H1 (cell line): ENCODE results near the gene RGL3. TPM values are rescaled to one million over a fixed set of nuclear protein-coding genes. Genes with fewer than 3 reads are reported as not detected.
A peak's percentile ranks its signal among the peaks of the same experiment; 100 is the strongest.

Source experiments
- ATF3 ChIP-seq: IDR thresholded peaks from 2 replicates; pipeline ENCODE4 v1.6.1; 2011; ENCODE audit warnings: low read depth, mild to moderate bottlenecking, low read length; ENCODE audit not compliant: insufficient read depth
- BRCA1 ChIP-seq: IDR thresholded peaks from 2 replicates; pipeline ENCODE4 v1.6.1; 2012; ENCODE audit warnings: low read depth, low read length, improper control_type of control experiment
- CEBPB ChIP-seq: IDR thresholded peaks from 2 replicates; pipeline ENCODE4 v1.6.1; 2012; ENCODE audit warnings: low read depth, low read length
- CHD7 ChIP-seq: fragments of 300-600 bp; sonication (generic); IDR thresholded peaks from 2 replicates; pipeline ENCODE4 v1.7.1; 2012; ENCODE audit warnings: low read length, moderate library complexity, mild to moderate bottlenecking, inconsistent platforms; ENCODE audit not compliant: insufficient replicate concordance
- POLR2A ChIP-seq, 2 experiments: IDR thresholded peaks; 1 replicate in 1 of 2; 2 replicates in 1 of 2; pipeline ENCODE4 v1.6.1; 2011; ENCODE audit warnings: low read depth in 2 of 2, low read length in 2 of 2, mild to moderate bottlenecking in 2 of 2; ENCODE audit errors: control extremely low read depth in 1 of 2
- POLR2AphosphoS5 ChIP-seq: IDR thresholded peaks from 2 replicates; pipeline ENCODE4 v1.6.1; 2011; ENCODE audit warnings: low read depth, low read length
- POU5F1 ChIP-seq: IDR thresholded peaks from 2 replicates; pipeline ENCODE4 v1.6.1; 2011; ENCODE audit warnings: low read depth, mild to moderate bottlenecking, low read length, moderate library complexity
- RBBP5 ChIP-seq: IDR thresholded peaks from 2 replicates; pipeline ENCODE4 v1.7.1; 2012; ENCODE audit warnings: low read depth, mild to moderate bottlenecking, inconsistent platforms, low read length, moderate library complexity, borderline replicate concordance
- SIX5 ChIP-seq: IDR thresholded peaks from 2 replicates; pipeline ENCODE4 v1.6.1; 2011; ENCODE audit warnings: mild to moderate bottlenecking, low read depth, low read length
- SP1 ChIP-seq: IDR thresholded peaks from 2 replicates; pipeline ENCODE4 v1.6.1; 2011; ENCODE audit warnings: low read depth, low read length
- TAF1 ChIP-seq: IDR thresholded peaks from 2 replicates; pipeline ENCODE4 v1.6.1; 2011; ENCODE audit warnings: mild to moderate bottlenecking, low read depth, low read length
- polyA plus RNA-seq, 7 experiments: library from polyadenylated mRNA; depleted of rRNA in 3 of 7; stranded (reverse) in 5 of 7; unstranded in 2 of 7; fragments of >200 nt in 5 of 7; fragments of 200-250 nt in 2 of 7; gene quantifications; 1 replicate in 5 of 7; 2 replicates in 1 of 7; 4 replicates in 1 of 7; pipeline versions ENCODE4 v1.2.1 to v1.2.3, GENCODE V29; 2011 to 2013; ENCODE audit warnings: missing spikeins in 2 of 7, mixed read lengths in 2 of 7
- total RNA-seq: library from RNA; stranded (reverse); fragmentation: NEBNext Ultra II Directional; extraction: Animal tissue kit (Norgen Biotek cat#: 25700); gene quantifications from 2 replicates; pipeline ENCODE4 v1.2.1, GENCODE V29; 2021

The RGL3 gene
- total and polyA plus RNA-seq, 2 of the 8 experiments (the other 6 are each of a cell fraction or from before 2014, with no cell fraction given), result 36.9 to 40.9 TPM

DNA sequence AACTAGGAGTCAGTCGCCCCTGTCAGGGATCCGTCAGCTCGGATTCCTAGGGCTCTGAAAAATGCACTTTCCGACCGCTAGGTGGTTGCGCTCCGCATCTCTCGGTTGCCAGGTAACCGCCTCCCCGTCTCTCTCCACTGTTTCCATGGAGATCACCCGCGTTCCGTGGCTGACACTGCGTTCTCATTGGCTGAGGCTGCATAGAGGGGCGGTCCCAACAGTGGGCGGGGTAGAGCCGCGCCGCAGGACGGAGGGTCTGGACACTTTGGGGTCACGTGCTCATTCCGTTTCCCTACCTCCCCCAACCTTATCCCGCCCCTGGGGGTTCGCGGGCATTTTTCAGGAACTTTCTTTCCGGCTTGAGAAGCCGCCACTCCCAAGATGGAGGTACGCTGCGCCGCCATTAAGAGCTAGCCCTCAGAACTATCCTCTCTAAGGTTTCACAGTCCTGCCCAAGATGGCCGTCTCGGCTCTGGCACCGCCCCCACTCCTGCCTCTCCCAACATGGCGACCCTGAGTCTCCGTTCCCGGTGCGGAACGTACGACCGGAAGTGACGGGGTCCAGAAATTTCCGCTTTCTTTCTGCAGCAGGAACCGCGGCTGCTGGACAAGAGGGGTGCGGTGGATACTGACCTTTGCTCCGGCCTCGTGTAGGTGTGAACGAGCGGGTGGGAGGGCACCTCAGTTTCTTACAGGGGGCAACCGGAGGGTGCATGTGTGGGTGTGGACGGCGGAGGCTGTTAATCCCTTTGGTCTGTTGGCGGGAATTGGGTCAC lies 16.1 kb upstream of the RGL3 start, which contains the start of the genes ODAD3 and PRKCSH (continued):
- TF ChIP-seq POLR2AphosphoS5 (peak; percentile 93), CHD7 (no peak), POU5F1 (no peak), SIX5 (peak; percentile 74), BRCA1 (no peak), POLR2A (IDR thresholded peaks at IDR 0.05; ENCODE audit: control extremely low read depth in 1 of 2, low read depth in 2 of 2, low read length in 2 of 2) (peak in 1 of 2 experiments; percentile 88; a peak in 2 of 3 replicates), RBBP5 (no peak), CEBPB (no peak), SP1 (peak; percentile 77; the same call in 1 of the 2 replicates), TAF1 (peak; percentile 90), ATF3 (peak; percentile 34; the same call in 1 of the 2 replicates)
